ENCODE measurements around the gene NELL1.

The NELL1 gene

GRCh38 chr11:20668131-20668809, 1.1 kb upstream of the NELL1 start:
- DNase-seq (ENCODE audit: low read depth) = no peak

GRCh38 chr11:20669820-20670684, 666 bp downstream of the NELL1 start:
- no peak for DNase-seq (ENCODE audit: low read depth)

- no peak for DNase-seq (ENCODE audit: low read depth)
These were observed 1.6 kb downstream of the NELL1 start for GRCh38 chr11:20670932-20671403.

GRCh38 chr11:20671856-20672546, 2.6 kb downstream of the NELL1 start:
- DNase-seq (ENCODE audit: low read depth) = no peak

GRCh38 chr11:20672575-20672974, 3.2 kb downstream of the NELL1 start:
- DNase-seq (ENCODE audit: low read depth) = no peak

GRCh38 chr11:20676658-20677057, 7.3 kb downstream of the NELL1 start:
- no peak for DNase-seq (ENCODE audit: low read depth)

GRCh38 chr11:20688761-20689160, 19.4 kb downstream of the NELL1 start:
- DNase-seq (ENCODE audit: low read depth) = no peak

GRCh38 chr11:20707876-20708275, 38.5 kb downstream of the NELL1 start:
- no peak for DNase-seq (ENCODE audit: low read depth)

- DNase-seq (ENCODE audit: low read depth) = no peak
These were observed 43.5 kb downstream of the NELL1 start for GRCh38 chr11:20712912-20713311.

- no peak for DNase-seq (ENCODE audit: low read depth)
These were observed 46.1 kb downstream of the NELL1 start for GRCh38 chr11:20715464-20715863.

GRCh38 chr11:20715931-20716330, 46.5 kb downstream of the NELL1 start:
- no peak for DNase-seq (ENCODE audit: low read depth)

- no peak for DNase-seq (ENCODE audit: low read depth)
These were observed 50.4 kb downstream of the NELL1 start for GRCh38 chr11:20719821-20720220.

GRCh38 chr11:20723366-20723765, 54.0 kb downstream of the NELL1 start:
- DNase-seq (ENCODE audit: low read depth) = no peak

- DNase-seq (ENCODE audit: low read depth) = no peak
These were observed 60.3 kb downstream of the NELL1 start for GRCh38 chr11:20729597-20730105.

GRCh38 chr11:20731676-20732215, 62.4 kb downstream of the NELL1 start:
- no peak for DNase-seq (ENCODE audit: low read depth)

GRCh38 chr11:20739107-20739506, 69.7 kb downstream of the NELL1 start:
- no peak for DNase-seq (ENCODE audit: low read depth)

GRCh38 chr11:20739577-20739976, 70.2 kb downstream of the NELL1 start:
- DNase-seq (ENCODE audit: low read depth) = no peak

GRCh38 chr11:20754933-20755332, 85.5 kb downstream of the NELL1 start:
- DNase-seq (ENCODE audit: low read depth) = no peak

GRCh38 chr11:20759541-20759940, 90.2 kb downstream of the NELL1 start:
- no peak for DNase-seq (ENCODE audit: low read depth)

- DNase-seq (ENCODE audit: low read depth) = no peak
These were observed 91.4 kb downstream of the NELL1 start for GRCh38 chr11:20760811-20761210.

- no peak for DNase-seq (ENCODE audit: low read depth)
These were observed 92.9 kb downstream of the NELL1 start for GRCh38 chr11:20762116-20762844.

- no peak for DNase-seq (ENCODE audit: low read depth)
These were observed 93.6 kb downstream of the NELL1 start for GRCh38 chr11:20762980-20763379.
